Measurements from ENCODE around the gene RHOT1.

RHOT1 gene

GRCh38 chr17:32264140-32264799 is 122.0 kb downstream of the RHOT1 start:
- no peak overlapping the region for H3K4me3 ChIP-seq (ENCODE audit: low read length)
- no peak for DNase-seq (ENCODE audit: low read depth, low spot score)

- no peak for DNase-seq (ENCODE audit: low read depth, low spot score)
Observed at GRCh38 chr17:32264823-32265191, 122.5 kb downstream of the RHOT1 start.

DNA sequence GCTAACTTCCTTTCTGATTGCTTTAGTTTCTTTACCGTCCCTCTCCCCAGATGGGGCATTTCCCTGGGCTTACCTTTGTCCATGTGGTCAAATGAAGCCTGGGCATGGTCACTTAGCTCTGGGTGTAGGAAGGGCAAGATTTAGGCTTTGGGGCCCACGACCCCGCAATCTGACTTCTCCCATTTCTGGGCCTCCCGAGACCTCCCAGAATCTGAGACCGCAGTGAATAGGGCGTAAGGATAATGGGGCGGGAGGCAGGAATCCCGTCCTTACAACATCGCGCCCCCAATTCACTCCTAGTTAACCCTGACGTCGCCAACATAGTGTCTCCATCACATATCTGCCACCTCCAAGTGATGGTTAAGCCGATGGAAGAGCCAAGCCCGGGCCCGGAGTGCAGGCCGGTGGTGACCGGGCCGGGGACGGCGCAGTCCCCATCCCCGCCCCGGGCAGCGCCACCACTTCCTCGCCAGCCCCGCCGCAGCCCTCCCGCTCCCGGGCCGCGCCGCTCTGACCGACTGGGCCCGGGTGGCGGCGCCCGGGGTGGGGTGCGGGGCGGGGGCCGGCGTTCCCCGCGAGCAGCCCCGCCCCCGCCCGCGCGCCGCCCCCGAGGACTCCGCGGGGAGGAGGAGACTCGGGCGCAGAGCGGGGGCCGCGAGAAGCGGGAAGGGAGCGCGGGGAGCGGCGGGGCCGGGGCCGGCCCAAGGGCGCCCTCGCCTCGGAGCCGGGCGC is 123.1 kb downstream of the RHOT1 start, which contains the start of gene RHBDL3:
Gene RHBDL3, plus strand, starts transcription at position 641 of the 732 bp plus-strand sequence. CDS start 358 bp downstream, outside the sequence.
- DNase-seq (ENCODE audit: low read depth, low spot score), result no peak
- H3K4me3 ChIP-seq (ENCODE audit: low read length), result peak within 1 kb of the TSS; percentile 35

More at GRCh38 chr17:32264823-32265191, 122.5 kb downstream of the RHOT1 start:
- no peak overlapping the region for H3K4me3 ChIP-seq (ENCODE audit: low read length)

GRCh38 chr17:32266051-32266388 is 123.7 kb downstream of the RHOT1 start:
- DNase-seq (ENCODE audit: low read depth, low spot score), result no peak
- peak overlapping the region; percentile 35; the same call in 1 of the 2 replicates for H3K4me3 ChIP-seq (ENCODE audit: low read length)

GRCh38 chr17:32266389-32267301 is 124.3 kb downstream of the RHOT1 start:
- DNase-seq (ENCODE audit: low read depth, low spot score), result no peak
- H3K4me3 ChIP-seq (ENCODE audit: low read length), result peak overlapping the region; percentile 35

GRCh38 chr17:32267690-32268205 is 125.4 kb downstream of the RHOT1 start:
- no peak overlapping the region for H3K4me3 ChIP-seq (ENCODE audit: low read length)
- DNase-seq (ENCODE audit: low read depth, low spot score), result no peak

DNA sequence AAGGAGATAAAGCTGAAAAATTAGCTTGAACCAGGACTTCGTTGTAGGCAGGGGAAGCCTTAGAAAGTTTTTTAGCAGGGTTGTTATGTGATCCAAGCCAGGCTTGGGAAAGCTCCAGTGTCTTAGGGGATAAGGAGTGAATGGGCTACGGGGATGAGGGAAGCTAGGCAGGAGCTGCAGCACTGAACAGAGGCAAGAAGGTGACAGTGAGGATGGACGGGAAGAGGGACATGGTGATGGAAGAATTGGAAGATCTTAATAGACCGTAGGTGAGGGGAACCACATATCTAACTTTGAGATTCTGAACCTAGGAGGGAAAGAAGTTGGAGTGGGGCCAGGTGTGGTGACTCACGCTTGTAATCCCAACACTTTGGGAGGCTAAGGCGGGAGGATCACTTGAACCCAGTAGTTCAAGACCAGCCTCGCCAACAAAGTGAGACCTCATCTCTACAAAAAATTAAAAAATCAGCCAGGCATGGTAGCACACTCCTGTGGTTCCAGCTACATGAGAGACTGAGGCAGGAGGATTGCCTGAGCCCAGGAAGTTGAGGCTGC is 126.5 kb downstream of the RHOT1 start:
- no peak overlapping the region for H3K4me3 ChIP-seq (ENCODE audit: low read length)
- DNase-seq (ENCODE audit: low read depth, low spot score), result no peak

DNA sequence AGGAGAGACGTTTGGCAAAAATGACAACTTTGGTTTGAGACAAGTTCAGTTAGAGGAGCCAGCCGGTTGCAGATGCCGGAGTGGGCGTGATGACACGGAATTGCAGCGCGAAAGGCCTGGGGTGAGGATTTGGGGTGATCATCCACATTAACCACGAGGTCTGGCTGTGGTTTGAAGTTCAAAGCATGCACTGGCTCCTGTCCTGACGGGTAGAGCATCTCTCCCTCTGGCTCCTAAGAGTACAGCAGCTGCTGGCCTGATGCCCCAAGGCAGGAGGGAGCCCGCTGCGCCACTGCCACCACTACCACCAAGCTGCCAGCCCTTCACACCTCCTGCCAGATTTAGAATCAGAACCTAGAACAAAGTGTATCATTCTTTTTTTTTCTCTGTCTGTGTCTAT is 127.1 kb downstream of the RHOT1 start:
- H3K4me3 ChIP-seq (ENCODE audit: low read length), result no peak overlapping the region
- DNase-seq (ENCODE audit: low read depth, low spot score), result no peak

DNA sequence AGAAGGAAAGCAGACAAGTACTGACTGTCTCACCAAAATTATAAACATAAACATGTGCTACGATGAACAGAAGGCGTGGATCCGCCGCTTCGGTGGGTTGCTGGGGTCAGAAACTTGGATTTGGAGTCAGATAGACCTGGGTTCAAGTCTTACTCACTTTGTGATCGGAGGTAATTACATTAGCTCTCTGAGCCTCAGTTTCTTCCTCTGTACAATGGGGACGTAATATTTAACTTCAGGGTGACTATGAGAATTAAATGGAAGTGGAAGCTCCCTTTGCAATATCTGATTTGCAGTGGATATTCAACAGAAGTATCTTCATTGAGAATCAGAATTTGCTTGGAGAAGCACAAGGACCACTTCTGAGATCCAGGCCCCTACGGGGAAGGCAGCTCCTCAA is 129.5 kb downstream of the RHOT1 start:
- DNase-seq (ENCODE audit: low read depth, low spot score), result no peak
- no peak overlapping the region for H3K4me3 ChIP-seq (ENCODE audit: low read length)

DNA sequence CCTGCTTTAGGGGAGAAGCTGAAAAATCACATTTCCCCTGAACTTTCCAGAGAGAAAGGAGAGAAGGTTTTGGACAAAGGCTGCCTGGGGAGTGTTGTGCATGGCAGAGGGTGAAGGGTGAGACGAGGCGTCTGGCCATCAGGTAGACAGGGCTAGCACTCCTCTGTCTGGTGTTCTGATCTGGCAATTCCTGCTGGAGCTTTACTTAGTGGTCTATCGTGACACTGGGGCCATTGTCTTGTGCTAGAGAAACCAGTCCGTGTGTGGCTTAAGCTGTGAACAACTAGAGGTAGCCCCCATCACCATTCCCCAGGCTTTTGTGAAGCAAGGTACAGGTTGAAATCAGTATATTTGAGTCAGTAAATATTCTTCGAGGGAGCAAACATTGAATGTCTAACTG is 131.8 kb downstream of the RHOT1 start:
- no peak overlapping the region for H3K4me3 ChIP-seq (ENCODE audit: low read length)
- DNase-seq (ENCODE audit: low read depth, low spot score), result no peak

GRCh38 chr17:32274643-32275042 is 132.3 kb downstream of the RHOT1 start:
- DNase-seq (ENCODE audit: low read depth, low spot score), result no peak
- H3K4me3 ChIP-seq (ENCODE audit: low read length), result no peak overlapping the region
